GM12878 (cell line): ENCODE results near the gene HIP1. TPM values are rescaled to one million over a fixed set of nuclear protein-coding genes. Genes with fewer than 3 reads are reported as not detected.
A peak's percentile ranks its signal among the peaks of the same experiment; 100 is the strongest.

Source experiments
- ATF7 ChIP-seq: fragments of 450-650 bp; IDR thresholded peaks from 2 replicates; pipeline ENCODE4 v1.6.1; 2016; ENCODE audit warnings: low read depth, mild to moderate bottlenecking
- BCL11A ChIP-seq: IDR thresholded peaks from 2 replicates; pipeline ENCODE4 v1.6.1; 2011; ENCODE audit warnings: low read depth, low read length
- BHLHE40 ChIP-seq, 2 experiments: fragments of 450-650 bp in 1 of 2; IDR thresholded peaks; 2 replicates each; pipeline ENCODE4 v1.6.1; 2011 to 2017; ENCODE audit warnings: low read depth in 2 of 2, borderline replicate concordance in 1 of 2, improper control_type of control experiment in 1 of 2, low read length in 1 of 2, mild to moderate bottlenecking in 1 of 2
- BMI1 ChIP-seq: fragments of 450-650 bp; IDR thresholded peaks from 2 replicates; pipeline ENCODE4 v1.6.1; 2016; ENCODE audit warnings: mild to moderate bottlenecking, moderate library complexity, borderline replicate concordance
- E2F8 ChIP-seq: fragments of 450-650 bp; IDR thresholded peaks from 2 replicates; pipeline ENCODE4 v1.6.1; 2018; ENCODE audit warnings: mild to moderate bottlenecking, low read depth, moderate library complexity; ENCODE audit not compliant: partially characterized antibody
- EZH2 ChIP-seq: IDR thresholded peaks from 2 replicates; pipeline ENCODE4 v1.6.1; 2012; ENCODE audit warnings: low read depth, mild to moderate bottlenecking, control low read depth, inconsistent platforms, low read length, borderline replicate concordance; ENCODE audit not compliant: control insufficient read depth
- GABPA ChIP-seq: IDR thresholded peaks from 2 replicates; pipeline ENCODE4 v1.6.1; 2014; ENCODE audit warnings: antibody characterized with exemption, low read depth, mild to moderate bottlenecking, inconsistent platforms
- GATAD2B ChIP-seq: fragments of 450-650 bp; conservative IDR thresholded peaks from 2 replicates; pipeline ENCODE4 v1.6.1; 2017; ENCODE audit warnings: low read depth, mild to moderate bottlenecking, moderate library complexity
- IKZF2 ChIP-seq, 2 experiments: fragments of 450-650 bp; IDR thresholded peaks; 2 replicates each; pipeline ENCODE4 v1.6.1; 2017; ENCODE audit warnings: mild to moderate bottlenecking in 2 of 2, moderate library complexity in 2 of 2
- KLF5 ChIP-seq: fragments of 450-650 bp; IDR thresholded peaks from 2 replicates; pipeline ENCODE4 v1.6.1; 2014; ENCODE audit warnings: mild to moderate bottlenecking; ENCODE audit not compliant: partially characterized antibody
- MAX ChIP-seq: IDR thresholded peaks from 2 replicates; pipeline ENCODE4 v1.6.1; 2012; ENCODE audit warnings: low read depth, low read length, improper control_type of control experiment
- MEF2B ChIP-seq: fragments of 450-650 bp; IDR thresholded peaks from 2 replicates; pipeline ENCODE4 v1.6.1; 2018; ENCODE audit warnings: mild to moderate bottlenecking, moderate library complexity; ENCODE audit not compliant: partially characterized antibody, poor library complexity, severe bottlenecking
- MXI1 ChIP-seq: fragments of 150-350 bp; IDR thresholded peaks from 2 replicates; pipeline ENCODE4 v1.6.1; 2011; ENCODE audit warnings: low read depth, mild to moderate bottlenecking, inconsistent platforms, low read length, improper control_type of control experiment
- PAX5 ChIP-seq: IDR thresholded peaks from 2 replicates; pipeline ENCODE4 v1.6.1; 2011; ENCODE audit warnings: low read depth, low read length, borderline replicate concordance
- PML ChIP-seq: IDR thresholded peaks from 2 replicates; pipeline ENCODE4 v1.6.1; 2012; ENCODE audit warnings: low read length, inconsistent platforms
- POLR2A ChIP-seq: IDR thresholded peaks from 2 replicates; pipeline ENCODE4 v1.6.1; 2011; ENCODE audit warnings: low read depth, mild to moderate bottlenecking, low read length
- POLR2AphosphoS2 ChIP-seq: IDR thresholded peaks from 2 replicates; pipeline ENCODE4 v1.6.1; 2011; ENCODE audit warnings: low read depth, mild to moderate bottlenecking, low read length, improper control_type of control experiment, moderate library complexity
- POU2F2 ChIP-seq: IDR thresholded peaks from 3 replicates; pipeline ENCODE4 v1.6.1; 2011; ENCODE audit warnings: low read depth, mild to moderate bottlenecking, low read length, borderline replicate concordance
- RAD51 ChIP-seq: fragments of 450-650 bp; IDR thresholded peaks from 2 replicates; pipeline ENCODE4 v1.6.1; 2016; ENCODE audit warnings: moderate library complexity, mild to moderate bottlenecking, inconsistent platforms
- RBBP5 ChIP-seq: fragments of 200-600 bp; sonication (generic); conservative IDR thresholded peaks from 2 replicates; pipeline ENCODE4 v1.6.1; 2016
- RELB ChIP-seq: fragments of 450-650 bp; IDR thresholded peaks from 2 replicates; pipeline ENCODE4 v1.6.1; 2017; ENCODE audit warnings: low read depth, mild to moderate bottlenecking, moderate library complexity
- SIX5 ChIP-seq: IDR thresholded peaks from 2 replicates; pipeline ENCODE4 v1.6.1; 2011; ENCODE audit warnings: mild to moderate bottlenecking, low read depth, low read length, moderate library complexity; ENCODE audit not compliant: severe bottlenecking
- SPI1 ChIP-seq: IDR thresholded peaks from 2 replicates; pipeline ENCODE4 v1.6.1; 2011; ENCODE audit warnings: low read depth, mild to moderate bottlenecking, low read length, moderate library complexity, borderline replicate concordance; ENCODE audit not compliant: insufficient read depth
- SUPT20H ChIP-seq: IDR thresholded peaks from 2 replicates; pipeline ENCODE4 v1.6.1; 2011; ENCODE audit warnings: low read depth, mild to moderate bottlenecking, low read length, moderate library complexity, borderline replicate concordance; ENCODE audit not compliant: control insufficient read depth
- SUZ12 ChIP-seq: fragments of 200-600 bp; sonication (generic); IDR thresholded peaks from one replicate; pipeline ENCODE4 v1.6.1; 2018; ENCODE audit warnings: antibody characterized with exemption, mild to moderate bottlenecking; ENCODE audit not compliant: unreplicated experiment
- ZNF274 ChIP-seq: IDR thresholded peaks from one replicate; pipeline ENCODE4 v1.8.0; 2011; ENCODE audit not compliant: insufficient read length, insufficient read depth
- ZNF384 ChIP-seq: IDR thresholded peaks from 2 replicates; pipeline ENCODE4 v1.6.1; 2012; ENCODE audit warnings: low read depth, mild to moderate bottlenecking, low read length, improper control_type of control experiment, borderline replicate concordance
- polyA plus RNA-seq, 11 experiments: library from polyadenylated mRNA; depleted of rRNA in 4 of 11; unstranded in 6 of 11; stranded (reverse) in 5 of 11; fragments of >200 nt; fragmentation: Nextera tagmentation in 4 of 11; fragmentation: Illumina TruSeq in 1 of 11; extraction: Ambion mirVana in 4 of 11; extraction: Trizol in 1 of 11; gene quantifications; 1 replicate in 1 of 11; 2 replicates in 10 of 11; pipeline versions ENCODE4 v1.2.1 to v1.2.3, GENCODE V29; 2011 to 2016; ENCODE audit warnings: inconsistent platforms in 2 of 11, missing spikeins in 2 of 11, low read depth in 1 of 11
- total RNA-seq, 4 experiments: library from RNA; depleted of rRNA in 3 of 4; stranded (reverse); fragments of >200 nt in 3 of 4; fragmentation: Illumina TruSeq in 1 of 4; extraction: Trizol in 1 of 4; gene quantifications; 2 replicates each; pipeline versions ENCODE4 v1.2.1 to v1.2.3, GENCODE V29; 2013 to 2021

The HIP1 gene
- total and polyA plus RNA-seq, 10 of the 15 experiments (the other 5 are each of a cell fraction or from before 2014, with no cell fraction given) = 1.2 to 9.7 (median 3.2) TPM

GRCh38 chr7:75662579-75663301, 76.0 kb downstream of the HIP1 start (continued):
- TF ChIP-seq POU2F2 = peak; percentile 91; the same call in 2 of the 3 replicates
- peak; percentile 18 for TF ChIP-seq KLF5
- peak; percentile 29; the same call in 1 of the 2 replicates for TF ChIP-seq RAD51
- peak; percentile 58; the same call in 1 of the 2 replicates for TF ChIP-seq BMI1
- TF ChIP-seq GABPA = no peak
- TF ChIP-seq SIX5 = no peak
- 0 out of 2 replicates have a peak, but pooled peaks have one; percentile 9 for TF ChIP-seq MXI1
- TF ChIP-seq GATAD2B = peak; percentile 81; the same call in 1 of the 2 replicates
- peak in 1 of 2 experiments; percentile 42; a peak in 1 of 4 replicates for TF ChIP-seq BHLHE40 (IDR thresholded peaks at IDR 0.05; ENCODE audit: borderline replicate concordance in 1 of 2, low read depth in 2 of 2, low read length in 1 of 2)
- peak; percentile 67 for TF ChIP-seq MEF2B
- TF ChIP-seq BCL11A = peak; percentile 86; the same call in 1 of the 2 replicates
- no peak for TF ChIP-seq EZH2
- TF ChIP-seq E2F8 = no peak
- TF ChIP-seq SUZ12 = no peak
- TF ChIP-seq SPI1 = peak; percentile 34; the same call in 1 of the 2 replicates
- TF ChIP-seq ZNF274 = no peak
- peak; percentile 91 to 94 for TF ChIP-seq IKZF2 (IDR thresholded peaks at IDR 0.05)
- peak; percentile 71; the same call in 1 of the 2 replicates for TF ChIP-seq RELB
- TF ChIP-seq POLR2AphosphoS2 = no peak
- peak; percentile 70 for TF ChIP-seq POLR2A
- TF ChIP-seq PAX5 = peak; percentile 92
- TF ChIP-seq PML = peak; percentile 76
- TF ChIP-seq RBBP5 = no peak
- no peak for TF ChIP-seq MAX
- no peak for TF ChIP-seq SUPT20H
- TF ChIP-seq ZNF384 = no peak
- TF ChIP-seq ATF7 = peak; percentile 65
